NCI-H345 treated with DMSO at 0.1 percent for 48 hours (cell line): ENCODE measurements around the gene ACOT9.
"Not testable (repeated sequence)": the region's sequence is repeated elsewhere in the genome, so short reads cannot be mapped to it uniquely, and the experiment has no call there.

ENCODE experiments used
- DNase-seq: peaks from one replicate; lab custom pipeline; 2025; ENCODE audit not compliant: unreplicated experiment; lab: John Stamatoyannopoulos, UW

ACOT9 gene

DNA sequence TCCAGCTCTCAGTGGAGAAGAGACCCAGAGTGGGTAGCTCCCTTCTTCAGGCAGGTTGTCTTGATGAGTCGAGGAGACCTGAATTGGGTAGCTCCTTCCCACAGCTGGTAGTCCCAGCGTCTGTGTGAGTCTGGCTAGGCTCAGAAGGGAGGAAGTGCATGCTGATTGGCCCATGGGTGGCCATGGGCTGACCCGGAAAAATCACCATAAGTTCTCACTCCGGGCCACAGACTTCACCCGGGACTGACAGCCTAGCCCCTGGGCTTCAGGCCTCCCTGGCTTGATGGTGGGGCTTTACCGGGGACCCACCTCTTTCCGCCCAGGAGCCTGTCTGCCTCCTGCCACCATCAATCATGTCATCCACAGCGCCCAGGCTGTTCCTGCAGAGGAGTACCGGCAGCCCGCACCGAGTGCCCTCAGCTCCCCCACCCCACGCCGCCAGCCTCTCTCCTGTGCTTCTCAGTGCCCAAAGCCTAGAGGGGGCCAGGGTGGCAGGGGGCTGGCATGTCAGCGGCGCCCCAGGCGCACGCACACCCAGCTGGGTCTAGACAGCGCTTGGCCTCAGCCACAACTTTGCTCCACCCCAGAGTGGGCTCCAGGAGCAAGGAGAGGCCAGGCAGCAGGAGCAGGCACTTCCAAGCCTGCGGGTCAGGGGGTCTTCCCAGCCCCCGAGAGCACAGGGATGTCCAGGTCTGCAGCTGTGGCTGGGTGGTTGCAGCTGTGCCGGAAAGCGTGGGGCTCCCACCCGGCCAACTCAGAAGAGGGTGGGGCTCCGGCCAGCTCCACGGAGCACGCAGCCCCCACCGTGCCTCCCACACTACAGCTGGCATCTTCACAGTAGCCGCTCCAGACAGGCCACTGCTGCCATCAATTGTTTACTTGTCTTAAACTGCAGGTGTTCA, 23.8 kb upstream of the ACOT9 start:
- DNase-seq = no peak

DNA sequence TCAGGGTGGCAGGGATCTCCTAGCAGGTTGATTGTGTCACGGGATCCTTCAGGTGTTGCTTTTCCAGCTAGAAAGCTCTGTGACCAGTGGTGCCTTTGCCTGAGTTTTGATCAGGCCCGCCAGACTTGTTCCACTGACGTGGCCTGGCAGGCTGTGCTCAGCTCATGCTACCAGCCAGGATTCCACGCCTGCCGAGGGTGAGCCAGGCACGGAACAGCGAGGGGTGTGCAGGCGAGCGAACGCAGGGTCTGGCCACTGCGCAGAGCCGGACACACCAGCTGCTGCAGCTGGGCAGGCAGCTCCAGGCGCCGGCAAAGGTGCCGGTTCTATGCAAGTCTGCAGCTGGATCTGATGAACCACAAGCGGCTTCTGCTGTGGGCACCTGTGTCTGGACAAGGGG, 22.8 kb upstream of the ACOT9 start:
- DNase-seq = no peak

DNA sequence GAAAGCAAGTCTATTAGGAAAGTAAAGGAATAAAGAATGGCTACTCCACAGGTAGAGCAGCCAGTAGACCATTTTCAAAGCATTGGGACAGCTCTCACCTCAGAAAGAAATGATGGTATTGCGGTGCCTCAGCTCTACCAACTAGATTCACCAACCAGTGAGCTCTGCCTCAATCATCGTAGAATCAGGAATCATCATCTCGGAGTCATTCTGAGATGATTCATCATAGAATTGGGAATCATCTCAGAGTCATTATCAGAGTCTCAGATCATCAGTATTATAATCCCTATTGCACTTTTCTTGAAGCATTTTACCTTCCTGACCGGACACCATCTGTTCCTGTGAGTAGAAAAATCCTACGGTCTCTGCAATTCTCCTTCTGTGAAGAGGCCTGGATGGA, 22.4 kb upstream of the ACOT9 start:
- no peak for DNase-seq

DNA sequence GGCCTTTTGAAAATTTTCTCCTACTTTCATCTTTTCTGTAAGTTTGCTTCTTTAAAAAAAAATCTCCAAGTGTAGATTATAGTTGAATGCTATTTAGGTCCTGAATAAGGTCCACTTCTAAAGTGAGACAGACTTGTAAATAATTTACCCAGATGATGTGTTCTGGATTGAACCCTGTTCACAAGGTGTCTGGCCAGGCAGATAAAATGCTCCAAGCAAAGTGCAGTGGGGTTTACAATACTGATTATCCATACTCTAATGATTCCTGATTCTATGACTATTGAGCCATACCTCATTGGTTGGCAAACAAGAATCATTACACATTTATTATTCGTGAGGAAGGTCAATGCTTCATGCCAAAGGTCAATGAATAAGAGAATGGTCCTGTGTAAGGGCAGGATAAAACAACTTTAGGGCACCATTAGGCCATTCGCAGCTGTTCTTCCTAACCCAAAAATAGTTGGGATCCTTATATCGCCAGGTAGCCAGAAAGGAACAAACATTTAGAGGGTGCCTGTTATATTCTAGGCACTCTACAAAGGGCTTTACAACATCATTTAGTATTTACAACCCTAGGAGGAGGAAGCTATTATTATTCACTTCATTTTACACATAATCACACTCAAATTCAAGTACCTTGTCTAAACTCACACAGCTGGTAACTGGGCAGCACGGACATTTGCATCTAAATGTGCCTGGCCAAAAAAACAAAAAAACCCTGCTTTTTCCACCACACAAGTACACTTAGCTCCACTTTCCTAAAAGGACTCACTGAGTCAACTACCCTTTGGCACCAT, 21.3 kb upstream of the ACOT9 start:
- peak; percentile 83 for DNase-seq

DNA sequence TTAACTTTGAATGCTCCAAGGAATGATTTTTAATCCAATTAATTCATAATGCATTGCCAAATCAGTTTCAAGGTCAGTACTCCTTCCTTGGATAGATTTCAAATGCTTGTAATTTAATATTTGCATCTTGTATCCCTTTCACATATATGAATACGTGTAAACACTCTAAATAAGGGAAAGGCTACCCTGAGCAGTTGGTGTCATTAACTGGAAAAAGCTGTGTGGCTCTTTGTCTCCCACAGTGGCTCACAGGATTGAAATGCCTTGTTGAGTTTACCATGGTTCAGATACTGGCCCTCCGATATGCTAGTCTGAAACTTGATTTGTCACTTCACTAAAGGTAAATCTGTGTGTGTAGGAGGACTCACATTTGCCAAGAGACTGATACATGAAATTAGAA, 16.7 kb upstream of the ACOT9 start:
- no peak for DNase-seq

DNA sequence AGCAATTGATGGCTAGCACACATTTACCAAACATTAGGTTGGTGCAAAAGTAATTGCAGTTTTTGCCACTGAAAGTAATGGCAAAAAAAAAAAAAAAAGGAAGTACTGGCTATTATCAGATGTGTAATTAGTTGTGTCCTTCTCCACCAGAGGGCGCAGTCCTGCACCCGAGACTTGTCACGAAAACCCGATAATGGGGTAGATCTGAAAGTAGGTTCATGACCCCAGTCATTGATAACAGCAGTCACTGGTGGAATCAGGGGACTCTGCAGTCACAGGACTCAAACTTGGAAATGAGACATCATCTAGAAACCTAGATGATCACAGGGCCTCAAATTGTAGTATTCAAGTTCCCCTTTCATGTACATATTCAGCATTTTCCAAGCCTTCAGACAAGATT, 13.1 kb upstream of the ACOT9 start:
- DNase-seq = no peak

DNA sequence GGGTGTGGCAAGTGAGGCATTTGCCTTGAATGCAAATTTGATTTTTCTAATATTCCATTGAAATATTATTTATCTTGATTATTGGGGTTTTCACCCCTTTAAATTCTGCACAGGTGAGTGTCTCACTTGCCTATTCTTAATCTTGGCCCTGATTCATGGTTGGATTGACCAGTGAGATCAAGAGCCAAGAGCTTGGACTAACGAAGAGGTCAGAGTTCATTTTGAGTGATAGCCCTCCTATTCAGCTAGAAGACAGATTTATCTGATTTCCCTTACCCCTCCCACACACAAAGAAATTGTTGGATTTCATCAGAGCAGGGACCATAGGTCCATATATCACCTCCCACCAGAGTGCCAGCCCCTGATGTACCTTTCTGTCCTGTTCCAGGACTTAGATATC, 11.6 kb upstream of the ACOT9 start:
- DNase-seq = no peak

DNA sequence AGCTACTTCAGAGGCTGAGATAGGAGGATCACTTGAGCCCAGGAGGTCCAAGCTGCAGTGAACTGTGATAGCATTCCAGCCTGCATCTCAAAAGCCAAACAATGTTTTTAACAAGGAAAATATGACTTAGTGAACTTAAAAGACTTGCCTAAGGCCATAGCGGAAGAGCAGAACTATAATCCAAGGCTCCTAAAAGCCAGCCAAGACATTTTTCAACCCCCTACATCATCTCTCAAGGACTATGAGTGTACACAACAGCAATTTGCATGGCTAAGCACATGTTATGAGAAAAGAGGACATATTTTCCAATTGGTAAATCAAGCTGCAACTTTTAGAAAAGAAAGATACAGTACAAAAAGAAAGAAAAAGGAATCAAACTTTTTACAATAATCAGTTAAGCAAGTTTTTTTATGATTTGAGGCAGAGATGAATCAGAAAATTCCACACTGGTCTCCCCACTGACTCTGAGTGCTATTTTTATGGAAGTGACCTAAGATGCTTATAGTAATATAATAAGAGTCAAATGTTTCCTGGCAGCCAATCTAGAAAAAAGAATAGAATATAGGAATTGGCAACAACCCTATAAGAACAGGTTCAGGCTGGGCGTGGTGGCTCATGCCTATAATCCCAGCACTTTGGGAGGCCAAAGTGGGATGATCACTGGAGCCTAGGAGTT, 9.8 kb upstream of the ACOT9 start:
- no peak for DNase-seq

DNA sequence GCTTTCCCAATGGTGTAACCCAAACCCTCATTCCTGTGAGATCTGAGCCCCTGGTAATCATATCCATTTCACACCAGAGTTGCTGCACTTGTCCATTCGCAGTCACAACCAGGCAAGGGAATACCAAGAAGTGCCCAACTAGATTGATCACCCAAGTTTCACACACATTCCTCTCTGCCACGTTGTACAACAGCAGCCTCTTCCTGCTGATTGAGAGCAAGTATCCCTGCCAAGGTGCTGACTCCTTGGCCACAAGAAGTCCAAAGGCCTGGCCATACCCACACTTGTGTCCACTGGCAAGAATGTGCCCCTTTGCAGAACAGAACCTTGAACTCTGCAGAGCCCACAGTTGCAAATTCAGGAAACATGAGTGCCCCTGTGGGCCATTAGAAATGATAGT, 6.5 kb upstream of the ACOT9 start:
- DNase-seq = no peak

DNA sequence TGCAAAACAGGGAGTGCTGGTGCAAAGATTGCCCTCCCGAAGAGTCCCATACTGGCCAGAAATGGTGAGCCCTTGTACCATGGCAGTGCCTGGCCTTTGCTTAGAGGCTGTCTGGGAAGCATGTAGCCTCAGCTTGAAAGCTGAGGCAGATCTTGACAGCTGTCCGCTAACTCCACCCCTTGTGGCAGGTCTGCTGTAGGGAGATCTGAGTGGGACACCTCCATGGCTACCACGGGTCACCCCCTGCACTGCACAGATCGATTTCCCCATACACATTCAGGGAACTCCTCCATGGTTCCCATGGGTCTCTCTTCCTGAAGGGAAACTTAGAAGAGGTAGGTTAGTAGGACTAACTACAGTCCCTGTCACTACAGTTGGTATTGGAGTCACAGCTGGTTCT, 6.1 kb upstream of the ACOT9 start:
- no peak for DNase-seq

DNA sequence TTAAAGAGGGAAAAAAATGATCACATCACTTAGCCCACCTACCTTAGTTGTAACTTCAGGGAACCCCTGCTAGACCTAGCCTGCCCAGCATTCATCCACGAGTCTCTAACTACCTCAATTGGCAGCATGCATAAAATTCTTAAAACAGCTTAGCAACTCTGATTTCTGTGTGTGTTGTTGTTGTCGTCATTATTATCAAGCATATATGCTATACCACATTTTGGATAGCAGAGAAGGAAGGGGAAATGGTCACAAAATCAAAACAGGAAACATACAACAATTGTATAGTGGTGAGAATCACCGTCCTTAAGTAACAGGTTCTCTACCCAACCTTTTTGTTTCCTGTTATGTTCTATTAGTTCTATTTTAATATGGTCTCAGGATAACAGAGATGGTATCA, 2.7 kb upstream of the ACOT9 start:
- no peak for DNase-seq

DNA sequence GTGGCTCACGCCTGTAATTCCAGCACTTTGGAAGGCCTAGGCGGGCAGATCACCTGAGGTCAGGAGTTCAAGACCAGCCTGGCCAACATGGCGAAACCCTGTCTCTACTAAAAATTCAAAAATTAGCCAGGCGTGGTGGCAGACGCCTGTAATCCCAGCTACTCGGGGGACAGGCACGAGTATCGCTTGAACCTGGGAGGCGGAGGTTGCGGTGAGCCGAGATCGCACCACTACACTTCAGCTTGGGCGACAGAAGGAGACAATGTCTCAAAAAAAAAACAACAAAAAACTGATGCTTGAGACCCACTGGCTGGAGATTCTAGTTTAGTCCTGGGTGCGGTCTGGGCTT, 521 bp upstream of the ACOT9 start:
- not testable (repeated sequence) for DNase-seq

DNA sequence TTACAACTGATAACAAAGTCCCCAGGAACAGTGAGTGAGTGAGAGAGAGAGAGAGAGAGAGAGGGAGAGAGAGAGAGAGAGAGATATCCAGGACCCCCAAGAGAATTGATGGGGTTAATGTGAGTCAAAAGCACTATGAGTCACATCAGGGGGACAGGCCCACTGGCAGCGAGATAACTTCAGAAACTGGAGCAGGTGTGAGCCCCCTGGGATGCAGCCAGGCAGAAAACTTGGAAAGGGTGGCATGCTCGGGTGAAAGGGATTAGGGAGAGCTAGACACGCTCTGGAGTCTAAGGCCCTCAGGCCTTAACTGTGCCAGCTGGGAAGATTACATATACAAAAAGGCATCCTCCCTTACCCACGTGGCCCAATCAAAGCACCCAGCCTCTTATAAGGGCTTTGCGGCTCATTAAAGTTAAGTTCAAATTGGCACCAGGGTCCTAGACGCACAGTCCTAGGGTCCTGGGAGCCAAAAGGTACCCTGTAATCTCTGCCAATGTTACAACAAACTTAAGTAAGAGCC, 841 bp downstream of the ACOT9 start:
- peak; percentile 60 for DNase-seq

DNA sequence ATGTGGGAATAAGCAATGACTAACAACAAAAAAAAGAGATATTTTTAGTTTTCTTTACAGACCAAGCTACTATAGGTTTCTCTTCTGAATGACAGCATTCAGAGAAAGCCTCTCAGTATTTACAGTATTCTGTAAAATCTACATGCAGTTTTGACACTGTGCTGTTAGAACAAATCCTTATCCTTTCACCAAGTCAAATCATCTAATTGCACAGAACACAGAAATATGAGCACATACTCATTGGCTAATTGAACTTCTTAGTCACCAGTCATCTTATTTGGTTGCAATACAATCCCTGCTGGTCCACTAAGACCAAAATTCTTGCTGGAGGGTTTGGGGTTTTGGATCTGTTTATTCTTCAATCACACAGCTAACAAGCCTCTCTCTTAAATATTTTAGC, 5.7 kb downstream of the ACOT9 start:
- no peak for DNase-seq

DNA sequence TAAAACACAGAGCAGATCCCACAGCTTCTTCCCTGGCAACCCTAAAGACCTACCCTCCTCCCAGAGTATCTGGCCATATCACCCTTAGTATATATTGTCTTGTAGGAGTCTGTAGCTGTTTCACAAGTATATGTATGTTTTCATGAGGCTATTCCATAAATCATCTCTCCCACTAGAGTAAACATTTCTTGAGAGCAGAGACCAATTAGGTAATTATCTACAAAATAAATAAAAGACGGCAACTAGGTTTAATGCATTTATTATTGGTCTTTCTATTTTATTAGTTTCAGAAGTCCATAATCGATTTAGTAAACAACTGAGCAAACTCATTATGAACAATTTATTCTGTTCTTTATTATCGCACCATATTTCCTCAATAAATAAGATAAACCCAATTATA, 7.0 kb downstream of the ACOT9 start:
- DNase-seq = no peak

DNA sequence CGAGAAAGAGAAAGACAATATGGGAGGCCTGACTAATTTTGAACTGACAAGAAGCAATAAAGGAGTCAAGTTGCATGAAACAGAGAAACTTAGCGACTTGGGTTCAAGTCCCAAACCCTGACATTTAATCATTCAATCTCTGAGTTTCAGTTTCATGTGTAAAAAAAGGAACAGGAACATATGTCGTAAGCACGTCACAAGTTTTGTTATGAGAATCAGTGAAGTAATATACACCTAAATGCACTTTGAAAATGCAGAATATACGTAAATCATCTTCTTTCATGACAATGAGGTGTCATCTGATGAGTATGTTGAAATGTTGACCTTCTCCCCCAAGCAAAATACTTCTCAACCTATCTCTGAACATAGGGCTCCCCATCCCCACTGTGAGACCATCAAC, 10.4 kb downstream of the ACOT9 start:
- DNase-seq = no peak

DNA sequence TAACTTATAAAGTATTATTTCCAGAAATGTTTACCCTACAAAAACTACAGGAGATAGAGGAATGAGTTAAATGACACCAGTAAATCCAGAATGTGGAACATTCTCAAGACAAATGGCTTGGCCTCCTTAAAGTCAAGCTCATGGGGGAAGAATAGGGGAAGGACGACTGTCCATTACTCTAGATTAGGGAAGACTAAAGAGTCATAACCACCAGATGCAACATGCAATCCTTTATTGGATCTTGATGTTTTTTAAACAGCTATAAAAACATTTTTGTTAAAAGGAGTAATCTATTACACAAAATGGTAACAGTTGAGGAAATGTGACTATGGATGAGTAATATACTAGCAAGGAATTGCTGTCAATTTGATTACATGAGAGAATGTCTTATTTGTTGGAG, 11.1 kb downstream of the ACOT9 start:
- no peak for DNase-seq

DNA sequence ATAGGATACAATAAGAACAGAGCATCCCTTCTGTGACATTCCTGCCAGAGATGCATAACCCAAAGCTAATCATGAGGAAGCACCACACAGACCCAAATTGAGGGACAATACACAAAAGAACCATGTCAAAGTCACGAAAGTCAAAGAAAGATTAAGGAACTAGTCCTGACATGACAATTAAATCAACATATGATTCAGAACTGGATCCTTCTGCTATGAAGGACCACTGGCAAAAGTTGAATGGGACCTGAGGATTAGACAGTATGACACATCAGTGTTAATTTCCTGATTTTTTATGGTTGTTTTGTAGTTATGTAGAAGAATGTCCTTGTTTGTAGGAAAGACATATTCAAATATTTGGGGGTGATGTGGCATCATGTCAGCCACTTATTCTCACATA, 13.9 kb downstream of the ACOT9 start:
- no peak for DNase-seq

DNA sequence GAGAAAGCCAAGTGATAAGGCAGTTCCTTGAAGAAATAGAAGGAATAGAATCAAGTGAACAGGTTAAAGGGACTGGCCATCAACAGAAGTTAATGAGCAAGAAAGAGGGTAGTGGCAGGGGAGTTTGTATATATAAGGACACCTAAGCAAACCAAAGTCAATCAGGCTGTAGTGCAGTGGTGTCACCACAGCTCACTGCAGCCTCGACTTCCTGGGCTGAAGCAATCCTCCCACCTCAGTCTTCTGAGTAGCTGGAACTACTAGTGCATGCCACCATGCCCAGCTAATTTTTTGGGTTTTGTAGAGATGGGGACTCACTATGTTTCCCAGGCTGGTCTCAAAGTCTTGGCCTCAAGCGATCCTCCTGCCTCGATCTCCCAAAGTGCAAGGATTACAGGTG, 15.9 kb downstream of the ACOT9 start:
- no peak for DNase-seq

DNA sequence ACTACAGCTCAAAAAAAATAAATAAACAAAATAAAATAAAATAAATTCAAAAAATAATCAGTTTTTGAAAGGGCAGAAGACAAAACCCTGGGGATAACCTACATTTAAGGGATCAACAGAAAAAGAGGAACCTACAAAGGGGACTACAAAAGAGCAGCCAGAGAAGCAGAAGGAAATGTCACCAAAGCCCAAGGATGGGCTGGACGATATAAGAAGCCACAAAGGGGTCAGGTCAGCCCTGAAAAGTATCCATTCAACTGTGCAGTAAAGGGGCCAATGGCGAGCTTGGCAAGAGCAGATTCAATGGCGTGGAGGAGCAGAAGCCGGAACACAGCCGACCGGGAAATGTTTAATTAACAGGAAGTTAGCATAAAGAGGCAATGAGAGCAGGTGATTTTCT, 16.9 kb downstream of the ACOT9 start:
- DNase-seq = no peak

DNA sequence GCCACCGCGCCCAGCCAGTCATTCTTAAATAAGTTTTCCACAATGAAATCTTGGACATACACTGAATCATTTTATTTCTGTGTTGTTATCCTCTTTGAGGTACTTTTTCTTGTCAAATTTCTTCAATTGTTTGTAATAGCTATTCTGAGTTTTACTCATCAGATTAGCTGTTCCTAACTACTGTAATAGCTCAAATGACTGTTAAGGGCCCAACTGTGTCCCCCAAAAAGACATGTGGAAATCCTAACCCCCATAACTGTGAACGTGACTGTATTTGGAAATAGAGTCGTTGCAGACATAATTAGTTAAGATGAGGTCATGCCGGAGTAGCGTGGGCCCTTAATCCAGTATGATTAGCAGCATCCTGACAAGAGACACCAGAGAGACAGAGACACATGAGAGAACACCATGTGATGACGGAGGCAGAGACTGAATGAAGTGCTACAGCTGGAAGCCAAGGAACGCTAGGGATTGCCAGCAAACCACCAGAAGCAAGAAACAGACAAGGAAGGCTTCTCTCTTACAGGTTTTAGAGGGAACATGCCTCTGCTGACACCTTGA, 22.9 kb downstream of the ACOT9 start:
- no peak for DNase-seq
